HG02943 (cell line): ENCODE data around the gene MINK1.
"Not testable (repeated sequence)": the region's sequence is repeated elsewhere in the genome, so short reads cannot be mapped to it uniquely, and the experiment has no call there.

Source experiments
- ATAC-seq: cut with Tn5 transposase; IDR thresholded peaks from one replicate; pipeline ENCODE4 v1.9.1; 2021; ENCODE audit warnings: mild to moderate bottlenecking, low read depth, moderate library complexity; ENCODE audit not compliant: unreplicated experiment

The MINK1 gene

DNA sequence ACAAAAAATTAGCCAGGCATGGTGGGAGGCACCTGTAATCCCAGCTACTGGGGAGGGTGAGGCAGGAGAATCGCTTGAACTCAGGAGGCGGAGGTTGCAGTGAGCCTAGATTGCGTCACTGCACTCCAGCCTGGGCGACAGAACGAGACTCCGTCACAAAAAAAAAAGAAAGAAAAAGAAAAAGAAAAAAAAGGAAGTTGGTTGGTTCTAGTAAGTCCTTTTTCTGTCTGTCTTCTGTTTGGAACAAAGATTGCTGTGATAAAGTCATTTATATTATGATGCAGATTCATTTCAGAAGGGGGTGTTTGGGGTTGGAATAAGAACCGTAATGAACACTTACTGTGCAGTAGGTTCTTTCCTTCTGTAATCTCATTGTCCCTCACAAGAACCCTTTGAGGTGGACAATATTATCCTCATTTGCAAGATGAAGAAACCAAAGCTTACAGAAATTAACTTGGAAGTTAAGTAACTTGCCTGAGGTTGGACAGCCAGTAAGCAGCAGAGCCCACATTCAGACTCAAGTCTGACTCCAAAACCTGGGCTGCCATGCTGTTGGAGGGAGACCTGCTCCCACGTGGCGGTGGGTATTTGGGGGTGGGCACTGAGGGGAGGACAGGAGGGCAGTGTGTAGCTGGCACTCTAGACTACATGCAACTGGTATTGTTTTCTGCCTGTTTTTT is 10.3 kb downstream of the MINK1 start:
- no peak for ATAC-seq

DNA sequence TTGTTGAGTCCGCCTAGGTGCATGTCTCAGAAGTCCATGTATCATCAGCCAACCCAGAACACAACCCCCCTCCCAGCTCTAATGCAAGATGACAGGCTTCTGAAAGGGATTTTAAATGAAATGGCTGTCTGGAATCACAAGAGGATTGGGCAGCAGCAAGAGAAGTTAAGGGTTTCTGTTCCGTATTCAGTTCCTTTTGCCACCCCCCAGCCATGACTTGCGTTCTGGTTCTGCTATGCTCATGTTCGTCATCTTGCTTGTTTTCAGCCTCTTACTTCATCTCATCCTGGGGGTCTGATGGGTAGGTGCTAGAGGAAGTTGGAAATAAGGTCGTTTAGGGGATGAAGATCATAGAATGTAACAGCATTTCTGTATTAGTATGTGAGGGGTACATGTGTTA is 12.0 kb downstream of the MINK1 start:
- ATAC-seq: no peak

DNA sequence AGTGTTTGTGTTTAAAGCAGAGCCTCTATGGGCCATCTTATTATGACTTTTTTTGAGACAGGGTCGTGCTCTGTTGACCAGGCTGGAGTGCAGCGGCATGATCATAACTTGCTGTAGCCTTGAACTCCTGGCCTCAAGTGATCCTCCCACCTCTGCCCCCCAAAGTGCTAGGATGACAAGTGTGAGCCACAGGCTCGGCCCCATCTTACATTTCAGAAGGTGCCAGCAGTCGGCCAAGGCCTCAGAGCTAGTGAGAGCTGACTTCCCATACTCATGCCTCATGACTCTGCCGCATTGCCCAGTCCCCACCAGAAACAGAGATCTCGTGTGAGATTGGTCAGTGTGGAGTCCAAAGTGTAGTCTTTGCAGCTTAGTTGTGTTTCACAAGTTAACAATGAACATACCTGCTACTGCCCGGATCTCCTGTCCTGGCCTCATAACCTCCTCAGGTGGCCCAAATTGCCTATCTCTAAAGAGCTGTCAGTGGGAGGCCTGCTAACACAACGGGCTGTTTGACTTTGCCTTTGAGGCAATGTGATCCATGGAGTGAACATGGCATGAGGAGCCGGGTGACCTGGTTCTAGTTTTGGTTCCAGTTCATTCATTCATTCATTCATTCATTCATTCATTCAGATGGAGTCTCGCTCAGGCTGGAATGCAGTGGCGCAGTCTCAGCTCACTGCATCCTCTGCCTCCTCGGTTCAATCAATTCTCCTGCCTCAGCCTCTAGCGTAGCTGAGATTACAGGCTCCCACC is 13.7 kb downstream of the MINK1 start:
- no peak for ATAC-seq

DNA sequence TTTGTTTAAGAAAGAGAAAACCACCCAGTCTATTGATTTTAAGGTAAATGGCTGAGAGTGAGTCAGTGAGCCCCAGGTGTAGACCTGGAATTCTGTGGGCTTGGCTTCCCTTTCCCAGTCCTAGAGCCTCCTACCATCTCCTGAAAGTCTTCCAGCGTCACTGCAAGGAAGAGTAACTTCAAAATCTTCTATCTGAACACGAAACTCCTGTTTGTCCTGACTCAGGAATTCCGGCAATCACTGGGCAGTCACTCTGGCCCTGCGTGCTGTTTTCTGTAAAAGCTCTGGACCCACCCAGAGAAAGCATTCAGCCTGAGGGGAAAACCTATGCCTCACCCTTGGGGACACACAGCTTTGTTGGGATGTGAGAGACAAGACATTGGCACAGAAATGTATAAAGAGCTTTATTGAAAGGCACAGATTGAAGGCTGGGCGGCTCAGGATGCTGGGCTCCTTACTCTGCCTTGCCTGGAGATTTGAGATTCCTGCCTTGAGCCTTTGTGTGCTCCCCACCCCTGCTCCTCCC is 15.9 kb downstream of the MINK1 start:
- ATAC-seq: no peak

DNA sequence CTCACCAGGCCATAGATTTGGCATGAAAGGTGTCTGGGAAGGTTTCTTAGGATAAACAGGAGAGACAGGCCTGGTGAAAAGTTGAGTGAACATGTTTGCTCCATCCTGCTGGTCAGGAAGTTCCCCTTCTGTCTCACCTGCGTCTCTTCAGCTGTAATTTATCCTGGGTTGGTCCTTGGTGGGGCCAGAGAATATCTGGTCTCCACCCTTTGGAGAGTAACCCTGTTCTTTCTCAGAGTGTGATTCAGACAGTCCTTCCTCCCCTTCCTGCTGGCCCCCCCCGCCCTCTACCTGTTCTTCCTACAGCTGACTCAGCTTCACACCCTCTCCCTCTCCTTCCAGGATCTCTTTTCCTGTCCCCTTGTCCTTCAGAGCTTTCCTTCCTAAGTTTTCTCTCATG is 17.1 kb downstream of the MINK1 start:
- no peak for ATAC-seq

DNA sequence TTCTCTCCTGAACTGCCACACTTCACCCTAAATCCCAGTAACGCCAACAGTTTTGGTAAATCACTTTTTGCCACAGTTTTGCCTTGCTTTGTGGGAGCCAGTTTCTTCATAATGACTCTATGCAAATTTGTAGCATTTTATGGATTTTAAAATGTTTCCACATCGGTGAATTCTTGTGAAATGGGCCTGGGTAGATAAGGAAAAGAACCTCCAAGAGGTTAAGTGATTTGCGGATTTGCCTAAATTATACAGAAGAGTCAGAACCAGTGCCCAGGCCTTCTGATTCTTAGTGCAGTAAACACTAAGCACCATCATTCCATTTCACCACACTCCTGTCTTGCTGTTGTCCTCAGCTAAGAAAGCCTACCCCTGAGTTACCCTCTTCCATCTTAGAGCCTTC is 17.9 kb downstream of the MINK1 start:
- no peak for ATAC-seq

DNA sequence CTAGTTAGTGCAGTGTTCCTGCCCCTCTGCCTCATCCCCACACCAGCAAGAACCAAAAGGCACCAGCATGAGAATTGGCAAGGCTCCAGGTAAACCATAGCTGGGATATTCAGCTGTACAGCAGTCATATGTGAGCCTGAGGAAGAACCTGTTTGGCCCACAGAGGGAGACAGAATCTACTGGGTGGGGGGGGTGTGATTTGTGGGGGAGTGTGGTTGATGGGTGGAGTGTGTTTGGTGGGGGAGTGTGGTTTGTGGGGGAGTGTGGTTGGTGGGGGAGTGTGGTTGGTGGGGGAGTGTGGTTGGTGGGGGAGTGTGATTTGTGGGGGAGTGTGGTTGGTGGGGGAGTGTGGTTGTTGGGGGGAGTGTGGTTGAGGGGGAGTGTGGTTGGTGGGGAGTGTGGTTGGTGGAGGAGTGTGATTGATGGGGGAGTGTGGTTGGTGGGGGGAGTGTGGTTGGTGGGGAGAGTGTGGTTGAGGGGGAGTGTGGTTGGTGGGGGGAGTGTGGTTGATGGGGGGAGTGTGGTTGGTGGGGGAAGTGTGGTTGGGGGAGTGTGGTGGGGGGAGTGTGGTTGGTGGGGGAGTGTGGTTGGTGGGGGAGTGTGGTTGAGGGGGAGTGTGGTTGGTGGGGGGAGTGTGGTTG is 19.5 kb downstream of the MINK1 start:
- ATAC-seq: no peak

DNA sequence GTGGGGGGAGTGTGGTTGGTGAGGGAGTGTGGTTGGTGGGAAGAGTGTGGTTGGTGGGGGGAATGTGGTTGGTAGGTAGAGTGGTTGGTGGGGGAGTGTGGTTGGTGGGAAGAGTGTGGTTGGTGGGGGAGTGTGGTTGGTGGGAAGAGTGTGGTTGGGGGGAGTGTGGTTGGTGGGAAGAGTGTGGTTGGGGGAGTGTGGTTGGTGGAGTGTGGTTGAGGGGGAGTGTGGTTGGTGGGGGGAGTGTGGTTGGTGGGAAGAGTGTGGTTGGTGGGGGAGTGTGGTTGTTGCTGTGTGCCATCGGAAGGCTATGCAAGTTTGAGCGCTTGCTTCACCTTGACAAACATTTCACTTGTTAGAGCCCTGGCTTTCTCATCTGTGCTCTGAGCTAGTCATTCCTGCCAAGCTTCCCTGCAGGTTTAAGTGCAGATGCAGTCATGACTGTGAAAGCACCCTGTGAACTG is 20.1 kb downstream of the MINK1 start:
- ATAC-seq: no peak

DNA sequence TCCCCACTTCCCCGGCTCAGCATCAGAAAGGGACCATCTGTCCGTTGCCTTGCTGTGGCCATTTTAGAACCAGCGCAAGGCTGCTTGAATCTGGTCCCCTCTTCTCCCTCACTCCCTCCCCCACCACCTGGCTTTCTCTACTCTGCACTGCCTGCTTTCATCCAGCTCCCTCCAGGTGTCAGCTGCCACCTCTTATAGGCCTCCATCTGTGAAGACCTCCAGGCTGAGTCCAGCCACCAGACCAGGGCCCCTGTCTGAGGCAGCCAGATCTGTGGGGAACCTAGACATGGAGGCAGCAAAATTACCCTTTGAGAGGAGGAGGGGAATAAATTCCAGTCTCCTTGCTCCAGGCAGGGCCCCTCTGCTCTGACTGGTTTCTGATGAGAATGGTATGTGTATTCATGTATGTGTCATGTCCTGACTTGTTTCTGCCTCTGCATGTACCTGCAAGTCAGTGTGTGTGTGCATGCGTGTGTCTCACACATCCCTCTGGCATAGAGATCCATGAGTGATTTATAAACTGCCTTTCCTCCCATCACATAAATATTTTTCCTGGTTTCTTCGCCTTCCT is 21.1 kb downstream of the MINK1 start:
- no peak for ATAC-seq

DNA sequence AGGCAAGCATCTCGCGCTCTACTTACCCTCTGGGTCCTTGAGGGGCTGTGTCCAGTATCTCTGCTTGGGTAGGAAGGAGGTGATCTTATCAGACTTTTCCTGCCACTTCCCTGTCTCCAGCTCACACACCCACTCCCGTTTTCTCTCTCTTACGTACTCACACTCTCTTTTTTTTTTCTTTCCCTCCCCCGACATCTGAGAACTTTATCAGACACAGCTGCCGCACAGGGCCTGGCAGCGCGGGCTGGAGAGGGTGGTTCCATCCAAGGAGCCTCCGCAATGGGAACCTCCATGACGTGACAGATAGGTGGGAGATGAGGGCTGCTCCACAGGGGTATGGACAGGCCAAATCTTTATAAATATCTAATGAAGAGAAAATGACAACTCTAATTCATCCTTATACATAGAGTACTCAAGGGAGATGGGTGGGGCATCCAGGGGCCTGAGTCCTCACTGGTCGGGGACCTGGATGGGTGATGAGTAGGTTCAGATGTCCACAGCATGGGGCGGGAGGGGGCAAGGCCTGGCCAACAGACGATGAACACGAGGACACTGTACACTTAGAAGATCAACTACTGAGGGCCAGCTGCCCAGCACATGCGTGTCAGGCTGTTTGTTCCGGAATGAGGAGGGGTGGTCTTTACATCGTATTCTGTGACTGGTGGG is 23.3 kb downstream of the MINK1 start:
- no peak for ATAC-seq

DNA sequence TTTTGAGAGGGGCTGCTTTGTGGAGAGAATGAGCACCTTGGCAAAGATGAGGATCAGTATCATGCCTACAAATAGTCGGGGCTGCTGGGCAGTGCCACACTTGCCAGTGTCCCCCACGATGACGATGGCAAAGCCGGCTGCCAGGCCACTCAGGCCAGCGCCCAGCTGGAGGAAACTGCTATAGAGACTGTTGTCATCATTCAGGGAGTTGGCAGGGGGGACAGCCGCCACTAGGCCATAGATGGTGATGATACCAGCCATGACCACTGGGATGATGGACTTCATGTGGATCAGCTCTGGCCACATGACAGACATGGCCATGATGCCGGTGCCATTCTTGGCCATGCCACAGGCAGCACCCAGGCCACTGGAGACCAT is 23.8 kb downstream of the MINK1 start:
- ATAC-seq: no peak

DNA sequence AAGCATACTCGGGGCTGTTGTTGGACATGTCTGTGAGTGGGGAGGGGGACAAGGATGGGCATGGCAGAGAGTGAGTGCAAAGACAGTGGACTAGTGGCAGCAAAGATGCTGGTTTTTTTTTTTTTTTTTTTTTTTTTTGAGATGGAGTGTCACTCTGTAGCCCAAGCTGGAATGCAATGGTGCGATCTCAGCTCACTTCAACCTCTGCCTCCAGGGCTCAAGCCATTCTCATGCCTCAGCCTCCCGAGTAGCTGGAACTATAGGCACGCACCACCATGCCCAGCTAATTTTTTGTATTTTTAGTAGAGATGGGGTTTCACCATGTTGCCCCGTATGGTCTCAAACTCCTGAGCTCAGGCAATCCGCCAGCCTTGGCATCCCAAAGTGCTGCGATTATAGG is 24.2 kb downstream of the MINK1 start:
- ATAC-seq: not testable (repeated sequence)

DNA sequence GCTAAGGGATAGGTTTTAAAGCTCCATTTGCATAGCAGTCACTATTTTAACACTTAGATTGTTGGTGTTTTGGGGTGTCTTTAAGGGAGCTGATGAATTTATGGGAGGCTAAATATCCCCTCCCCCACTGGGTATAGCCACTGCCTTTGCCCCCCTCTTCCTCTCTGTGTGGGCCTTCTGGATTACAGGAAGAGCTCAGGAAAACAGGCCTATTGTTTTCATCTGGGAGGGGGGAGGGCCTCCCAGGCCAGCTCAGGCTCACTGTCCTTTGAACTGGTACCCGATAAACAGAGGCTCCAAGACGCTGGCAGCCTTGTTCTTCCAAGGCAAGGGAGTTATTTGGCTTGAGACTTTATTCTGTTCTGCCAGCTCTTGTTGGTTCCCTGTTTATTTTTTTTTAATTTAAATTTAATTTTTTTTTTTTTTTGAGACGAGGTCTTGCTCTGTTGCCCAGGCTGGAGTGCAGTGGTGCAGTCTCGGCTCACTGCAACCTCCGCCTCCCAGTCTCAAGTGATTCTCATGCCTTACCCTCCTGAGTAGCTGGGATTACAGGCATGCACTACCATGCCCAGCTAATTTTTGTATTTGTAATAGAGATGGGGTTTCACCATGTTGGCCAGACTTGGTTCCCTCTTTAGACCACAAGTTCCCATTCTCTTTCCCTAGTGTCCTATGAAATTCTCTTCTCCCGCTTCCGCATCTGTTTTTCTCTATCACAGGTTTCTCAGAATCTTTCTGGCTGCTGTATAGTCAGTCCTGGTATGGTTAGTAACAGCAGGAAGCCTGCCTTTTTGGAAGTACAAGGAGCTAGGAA is 25.1 kb downstream of the MINK1 start:
- no peak for ATAC-seq

DNA sequence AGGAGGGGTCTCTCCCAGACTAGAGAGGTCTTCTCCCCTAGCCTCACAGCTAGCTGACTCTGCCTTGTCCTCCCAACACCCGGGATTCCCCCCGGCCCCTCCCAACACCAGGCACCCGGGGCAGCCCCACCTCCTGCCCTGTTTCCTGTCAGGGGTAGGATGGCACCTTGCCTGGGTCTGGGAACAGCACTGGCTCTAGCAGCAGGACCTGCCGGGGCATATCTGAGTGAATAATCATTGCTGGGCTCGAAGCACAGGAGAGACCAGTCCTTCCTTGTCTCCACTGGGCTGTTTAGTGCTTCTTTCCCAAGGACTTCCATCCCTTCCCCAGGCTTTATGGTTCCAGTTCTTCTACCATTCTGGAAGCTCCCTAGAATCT is 25.7 kb downstream of the MINK1 start:
- ATAC-seq: no peak

DNA sequence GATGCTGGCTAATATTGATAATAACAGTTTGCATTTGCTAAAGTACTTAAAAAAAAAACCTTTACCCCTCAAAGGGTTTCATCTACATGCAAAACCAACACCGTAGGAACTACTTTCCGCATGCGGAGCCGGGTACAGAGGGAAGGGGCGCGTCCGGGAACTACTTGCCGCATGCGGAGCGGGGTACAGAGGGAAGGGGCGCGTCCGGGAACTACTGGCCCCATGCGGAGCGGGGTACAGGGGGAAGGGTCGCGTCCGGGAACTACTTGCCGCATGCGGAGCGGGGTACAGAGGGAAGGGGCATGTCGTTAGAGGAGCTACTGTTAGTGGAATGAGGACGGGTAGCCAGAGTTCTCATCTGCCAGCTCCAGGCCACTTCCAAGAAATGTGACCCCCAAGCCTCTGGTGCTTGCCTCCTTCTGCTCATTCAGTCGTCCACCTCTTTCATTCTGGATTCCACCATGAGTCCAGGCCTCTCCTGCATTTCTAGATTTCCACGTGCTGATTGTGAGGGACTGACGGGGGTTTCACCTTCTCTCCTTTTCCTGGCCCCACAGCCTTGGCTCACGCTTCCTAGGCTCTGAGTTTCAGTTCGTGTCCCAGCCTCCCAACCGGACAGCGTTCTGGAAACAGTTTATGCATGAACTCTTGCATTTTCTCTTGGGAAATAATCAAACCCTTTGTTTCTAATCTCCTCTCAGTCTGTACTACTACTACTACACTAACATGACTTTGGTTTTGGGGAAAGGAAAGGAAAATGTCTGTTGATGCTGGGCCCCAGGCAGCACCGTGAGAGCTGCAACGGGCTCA is 26.9 kb downstream of the MINK1 start:
- ATAC-seq: no peak

DNA sequence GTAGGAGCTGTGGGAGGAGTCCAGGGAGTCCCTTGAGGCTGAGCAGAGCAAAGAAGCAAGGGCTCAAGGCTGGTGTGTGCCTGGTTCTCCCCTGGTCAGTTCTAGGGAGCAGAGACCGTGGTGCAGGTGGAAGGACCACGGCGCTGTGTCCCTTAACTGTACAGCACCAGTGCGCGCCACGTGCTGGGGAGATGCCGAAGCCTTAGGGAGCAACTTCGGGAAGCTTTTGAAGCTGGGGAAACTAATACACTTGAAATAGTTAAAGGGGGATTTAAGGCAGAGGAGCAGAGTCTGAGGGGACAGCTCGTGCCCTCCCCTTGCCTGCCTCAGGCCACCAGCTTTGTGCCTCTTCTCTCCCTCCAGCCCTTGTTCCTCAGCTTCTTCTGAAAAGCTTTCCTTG is 27.5 kb downstream of the MINK1 start:
- no peak for ATAC-seq

DNA sequence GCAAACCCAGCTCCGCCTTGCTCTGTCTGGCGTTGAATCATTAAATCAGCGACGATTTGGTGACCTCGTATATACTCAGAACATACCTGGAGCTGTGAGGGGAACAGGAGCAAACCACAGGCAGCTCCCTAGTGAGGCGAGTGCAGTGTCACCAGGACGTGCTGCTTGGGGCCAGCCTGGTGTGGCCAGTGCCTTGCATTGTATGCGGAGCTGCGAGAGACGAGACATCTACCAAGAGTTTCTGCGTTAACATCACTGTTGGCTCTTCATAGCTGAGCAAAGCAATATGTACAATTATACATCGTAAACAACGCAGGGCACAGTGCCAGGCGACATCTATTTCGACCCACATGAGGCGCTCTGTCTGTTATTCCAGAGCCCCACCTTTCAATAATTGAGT is 27.9 kb downstream of the MINK1 start:
- no peak for ATAC-seq

DNA sequence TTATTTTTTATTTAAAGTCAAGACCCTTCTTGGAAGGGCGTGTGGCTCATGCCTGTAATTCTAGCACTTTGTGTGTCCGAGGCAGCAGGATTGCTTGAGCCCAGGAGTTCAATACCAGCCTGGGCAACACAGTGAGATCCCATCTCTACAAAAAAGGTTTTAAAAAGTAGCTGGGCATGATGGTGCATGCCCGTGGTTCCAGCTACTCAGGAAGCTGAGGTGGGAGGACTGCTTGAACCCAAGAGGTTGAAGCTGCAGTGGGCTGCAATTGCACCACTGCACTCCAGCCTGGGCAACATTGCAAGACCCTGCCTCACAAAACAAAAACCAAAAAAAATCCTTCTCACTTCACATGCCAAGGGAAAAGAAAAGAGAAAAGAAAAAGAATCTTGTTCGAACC is 29.6 kb downstream of the MINK1 start:
- no peak for ATAC-seq

DNA sequence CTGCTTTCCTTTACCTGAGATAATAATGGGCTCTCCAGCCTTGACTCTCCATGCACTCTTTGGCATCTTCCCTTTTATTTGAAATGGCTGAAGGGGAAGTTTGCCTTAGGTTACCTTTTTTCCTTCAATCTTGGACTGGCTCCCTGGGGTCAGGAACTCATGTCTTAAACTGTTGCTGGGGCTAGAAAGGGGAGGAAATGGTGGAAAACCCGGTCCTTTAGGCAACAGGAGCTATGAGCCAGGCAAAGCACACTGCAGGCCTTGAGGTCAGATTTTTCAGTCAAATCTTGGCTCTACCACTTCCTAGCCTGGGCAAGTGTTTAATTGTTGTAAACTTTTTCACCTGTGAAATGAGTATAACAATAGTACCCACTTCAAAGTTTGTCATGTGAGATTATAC is 30.2 kb downstream of the MINK1 start:
- no peak for ATAC-seq
